Peyer's patch (tissue), 4 donors: ENCODE measurements around the gene CCDC201.

Experiments used
- CTCF ChIP-seq, 6 experiments: fragments of 450-650 bp in 4 of 6; fragments of 200-600 bp in 2 of 6; sonication (generic) in 1 of 6; IDR thresholded peaks; one replicate each; pipeline ENCODE4 v1.5.1; 2017 to 2019; ENCODE audit warnings: antibody characterized with exemption in 6 of 6, mild to moderate bottlenecking in 3 of 6, moderate library complexity in 1 of 6
- POLR2A ChIP-seq, 2 donors: fragments of 450-650 bp; IDR thresholded peaks; one replicate each; pipeline ENCODE4 v1.5.1; 2017; ENCODE audit warnings: antibody characterized with exemption in 2 of 2, mild to moderate bottlenecking in 2 of 2, moderate library complexity in 2 of 2

- TF ChIP-seq CTCF (IDR thresholded peaks at IDR 0.05), result no peak
- no peak for TF ChIP-seq POLR2A (IDR thresholded peaks at IDR 0.05)
Observed at GRCh38 chr7:45890125-45890901, 17.4 kb upstream of the CCDC201 start.
